GM23248 (cell line): ENCODE results near the gene ZNF425. TPM values are rescaled to one million over a fixed set of nuclear protein-coding genes. Genes with fewer than 3 reads are reported as not detected.

ENCODE experiments used
- DNase-seq: peaks from one replicate; pipeline ENCODE4 v3.0.0-alpha.2; 2015
- H2AFZ ChIP-seq: fragments of 200-600 bp; sonication (generic); 2 replicates; pipeline ENCODE4 v1.6.1; 2016; ENCODE audit warnings: antibody characterized with exemption
- H3F3A ChIP-seq: fragments of 200-600 bp; sonication (generic); 2 replicates; pipeline ENCODE4 v1.6.1; 2016; ENCODE audit warnings: mild to moderate bottlenecking, antibody characterized with exemption, mixed run types; ENCODE audit not compliant: insufficient read depth
- H3K27ac ChIP-seq: fragments of 200-600 bp; sonication (generic); 2 replicates; pipeline ENCODE4 v1.5.1; 2016; ENCODE audit warnings: mild to moderate bottlenecking
- H3K27me3 ChIP-seq: fragments of 200-600 bp; sonication (generic); replicated peaks from 2 replicates; pipeline ENCODE4 v1.6.1; 2016; ENCODE audit warnings: mild to moderate bottlenecking; ENCODE audit not compliant: insufficient read depth
- H3K36me3 ChIP-seq: fragments of 200-600 bp; sonication (generic); 2 replicates; pipeline ENCODE4 v1.6.1; 2016; ENCODE audit warnings: low read depth, mild to moderate bottlenecking
- H3K4me1 ChIP-seq: fragments of 200-600 bp; sonication (generic); 2 replicates; pipeline ENCODE4 v1.6.1; 2016; ENCODE audit warnings: mild to moderate bottlenecking; ENCODE audit not compliant: insufficient read depth
- H3K4me2 ChIP-seq: fragments of 200-600 bp; sonication (generic); one replicate; pipeline ENCODE4 v1.6.1; 2016; ENCODE audit warnings: mild to moderate bottlenecking; ENCODE audit not compliant: unreplicated experiment
- H3K4me3 ChIP-seq: fragments of 200-600 bp; sonication (generic); 2 replicates; pipeline ENCODE4 v1.5.1; 2016; ENCODE audit warnings: mild to moderate bottlenecking
- H3K79me2 ChIP-seq: fragments of 200-600 bp; sonication (generic); 2 replicates; pipeline ENCODE4 v1.6.1; 2016; ENCODE audit warnings: mild to moderate bottlenecking; ENCODE audit not compliant: insufficient read depth
- H3K9ac ChIP-seq: fragments of 200-600 bp; sonication (generic); 2 replicates; pipeline ENCODE4 v1.6.1; 2016; ENCODE audit warnings: mild to moderate bottlenecking
- H3K9me2 ChIP-seq: fragments of 200-600 bp; sonication (generic); 2 replicates; pipeline ENCODE4 v1.6.1; 2016; ENCODE audit warnings: mixed run types, mild to moderate bottlenecking, moderate library complexity; ENCODE audit not compliant: insufficient read depth
- H3K9me3 ChIP-seq: fragments of 200-600 bp; sonication (generic); one replicate; pipeline ENCODE4 v1.6.1; 2017; ENCODE audit warnings: low read depth
- H4K20me1 ChIP-seq: fragments of 200-600 bp; sonication (generic); 2 replicates; pipeline ENCODE4 v1.6.0; 2016; ENCODE audit not compliant: insufficient read depth
- EZH2 ChIP-seq: fragments of 200-600 bp; sonication (generic); IDR thresholded peaks from 2 replicates; pipeline ENCODE4 v1.6.1; 2018; ENCODE audit warnings: antibody characterized with exemption, mild to moderate bottlenecking; ENCODE audit not compliant: insufficient read depth, poor library complexity, severe bottlenecking
- EZH2phosphoT487 ChIP-seq: fragments of 200-600 bp; sonication (generic); IDR thresholded peaks from 2 replicates; pipeline ENCODE4 v1.6.1; 2018; ENCODE audit warnings: antibody characterized with exemption, moderate library complexity, mild to moderate bottlenecking, low read depth; ENCODE audit not compliant: insufficient read depth
- WGBS, 2 experiments: methylation state at CpG; one replicate each; pipeline ENCODE4 v1.1.6; 2015 to 2017; ENCODE audit warnings: low lambda C conversion rate in 2 of 2, low coverage in 1 of 2; ENCODE audit errors: missing lambda C conversion rate in 2 of 2; 5-methylcytosine and 5-hydroxymethylcytosine counted together
- in situ Hi-C: fragments of 300-500 bp; cut with MboI; formaldehyde crosslinking; loops from 2 replicates; pipeline ENCODE4 v1.15.0; 2020
- polyA plus RNA-seq: library from polyadenylated mRNA; unstranded; fragments of >200 nt; fragmentation: Nextera tagmentation; extraction: Ambion mirVana; gene quantifications from 2 replicates; pipeline ENCODE4 v1.2.1, GENCODE V29; 2016
- small RNA-seq: library from RNA; depleted of rRNA; stranded (forward); fragments of <200 nt; gene quantifications from one replicate; pipeline ENCODE3, GENCODE V24; 2014; ENCODE audit warnings: low read depth, low replicate concordance
- total RNA-seq: library from RNA; depleted of rRNA; stranded (reverse); fragments of >200 nt; shearing (Covaris generic); gene quantifications from 2 replicates; pipeline ENCODE4 v1.2.3, GENCODE V29; 2014; rRNA removed

The ZNF425 gene
- total and polyA plus RNA-seq, 2 experiments from 2014 or later, result 3.8 to 3.9 TPM

- in situ Hi-C loops, result no loop called here
- no peak for TF ChIP-seq EZH2phosphoT487
- TF ChIP-seq EZH2, result no peak
Observed at GRCh38 chr7:149060156-149060555, 66.0 kb downstream of the ZNF425 start.

GRCh38 chr7:149053885-149054284 lies 72.2 kb downstream of the ZNF425 start:
- WGBS, 2 experiments, result 88 to 91% methylated on average over 8 of the region's 8 CpGs
- no peaks in the 10 kb centered on the region for H3K79me2 ChIP-seq
- H3K9ac ChIP-seq, result no peak overlapping the region
- no peak overlapping the region for H3K4me2 ChIP-seq
- H3K27ac ChIP-seq, result no peak overlapping the region
- H3K4me1 ChIP-seq, result no peaks in the 10 kb centered on the region
- no peak for DNase-seq
- no peaks in the 10 kb centered on the region for H3K27me3 ChIP-seq
- in situ Hi-C loops, result no loop called here
- no peaks in the 10 kb centered on the region for H3F3A ChIP-seq
- H4K20me1 ChIP-seq, result no peaks in the 10 kb centered on the region
- H3K9me3 ChIP-seq, result no peaks in the 10 kb centered on the region
- no peaks in the 10 kb centered on the region for H3K9me2 ChIP-seq
- no peak for TF ChIP-seq EZH2
- TF ChIP-seq EZH2phosphoT487, result no peak
- no peak overlapping the region for H2AFZ ChIP-seq
- no peak overlapping the region for H3K4me3 ChIP-seq
- no peaks in the 10 kb centered on the region for H3K36me3 ChIP-seq

More at GRCh38 chr7:149060156-149060555, 66.0 kb downstream of the ZNF425 start:
- no peaks in the 10 kb centered on the region for H3K36me3 ChIP-seq
- DNase-seq, result no peak
- H2AFZ ChIP-seq, result no peak overlapping the region
- H3K27ac ChIP-seq, result no peak overlapping the region
- H3K4me3 ChIP-seq, result no peak overlapping the region
- H4K20me1 ChIP-seq, result no peaks in the 10 kb centered on the region
- no peaks in the 10 kb centered on the region for H3K27me3 ChIP-seq
- no peak overlapping the region for H3K9ac ChIP-seq
- no peaks in the 10 kb centered on the region for H3K4me1 ChIP-seq
- no peaks in the 10 kb centered on the region for H3K9me3 ChIP-seq
- WGBS, 2 experiments, result 33 to 65% methylated on average over 1 of the region's 1 CpG
- no peaks in the 10 kb centered on the region for H3K79me2 ChIP-seq
- no peaks in the 10 kb centered on the region for H3K9me2 ChIP-seq
- no peaks in the 10 kb centered on the region; the same call in 1 of the 2 replicates for H3F3A ChIP-seq
- H3K4me2 ChIP-seq, result no peak overlapping the region

GRCh38 chr7:149053384-149053783 lies 72.7 kb downstream of the ZNF425 start:
- Histone ChIP-seq H3F3A (no peaks in the 10 kb centered on the region), H3K27ac (no peak overlapping the region), H3K4me1 (no peaks in the 10 kb centered on the region), H3K27me3 (no peaks in the 10 kb centered on the region), H3K9me3 (no peaks in the 10 kb centered on the region), H3K9ac (no peak overlapping the region), H3K36me3 (no peaks in the 10 kb centered on the region), H2AFZ (no peak overlapping the region), H3K79me2 (no peaks in the 10 kb centered on the region), H3K4me2 (no peak overlapping the region), H3K9me2 (no peaks in the 10 kb centered on the region), H3K4me3 (no peak overlapping the region), H4K20me1 (no peaks in the 10 kb centered on the region)
- TF ChIP-seq EZH2, result no peak
- TF ChIP-seq EZH2phosphoT487, result no peak
- 73 to 83% methylated on average over 1 of the region's 1 CpG for WGBS, 2 experiments
- in situ Hi-C loops, result no loop called here
- no peak for DNase-seq

Small RNA genes within 50 kb of the gene (small RNA-seq; reads per million reads assigned to genes)
- gene COX6B1P1 (not detected), gene RN7SL521P (not detected)

Other genes starting within 250 kb of the ZNF425 start
- 6.1 and 7.6 TPM in 2 replicates for gene EZH2, start 242.0 kb downstream of the ZNF425 start, total RNA-seq
- 8.6 and 9.6 TPM in 2 replicates for gene EZH2, start 242.0 kb downstream of the ZNF425 start, polyA plus RNA-seq
- gene PDIA4, start 97.8 kb downstream of the ZNF425 start, total RNA-seq, result 191 and 196 TPM in 2 replicates
- 204 and 210 TPM in 2 replicates for gene PDIA4, start 97.8 kb downstream of the ZNF425 start, polyA plus RNA-seq
- gene ZNF786, start 35.6 kb downstream of the ZNF425 start, total RNA-seq, result 3.5 and 5.3 TPM in 2 replicates
- gene ZNF786, start 35.6 kb downstream of the ZNF425 start, polyA plus RNA-seq, result 3.5 and 3.9 TPM in 2 replicates
- gene ZNF398, start 21.1 kb upstream of the ZNF425 start, total RNA-seq, result 8.1 and 12.5 TPM in 2 replicates
- gene ZNF398, start 21.1 kb upstream of the ZNF425 start, polyA plus RNA-seq, result 6.7 and 7.1 TPM in 2 replicates
- gene ZNF282, start 69.2 kb upstream of the ZNF425 start, total RNA-seq, result 23.3 and 24.1 TPM in 2 replicates
- gene ZNF282, start 69.2 kb upstream of the ZNF425 start, polyA plus RNA-seq, result 2.4 and 2.8 TPM in 2 replicates
- 4.1 and 9.4 TPM in 2 replicates for gene ZNF212, start 113.3 kb upstream of the ZNF425 start, total RNA-seq
- gene ZNF212, start 113.3 kb upstream of the ZNF425 start, polyA plus RNA-seq, result 5.3 and 7.1 TPM in 2 replicates
- 8.6 and 11.3 TPM in 2 replicates for gene ZNF783, start 135.9 kb upstream of the ZNF425 start, total RNA-seq
- 3.5 and 3.6 TPM in 2 replicates for gene ZNF783, start 135.9 kb upstream of the ZNF425 start, polyA plus RNA-seq